CD4-positive, CD25-positive, alpha-beta regulatory T cell (primary cell): ENCODE data around the gene CAPZA1. TPM values are rescaled to one million over a fixed set of nuclear protein-coding genes. Genes with fewer than 3 reads are reported as not detected.

Experiments used
- ATAC-seq, 2 donors: fragments of 150-1000 bp; cut with Tn5 transposase; one replicate each; pipeline ENCODE4 v1.10.0; 2021; ENCODE audit warnings: low read depth in 2 of 2, moderate number of reproducible peaks in 2 of 2, moderate library complexity in 1 of 2
- DNase-seq, 3 donors: peaks; one replicate each; pipeline versions ENCODE4 v3.0.0 to v3.0.0-alpha.2; 2012 to 2022; ENCODE audit warnings: mixed read lengths in 1 of 3
- H3K27ac ChIP-seq: one replicate; pipeline ENCODE4 v1.7.0; 2013; ENCODE audit warnings: mild to moderate bottlenecking, low read length; ENCODE audit not compliant: insufficient read depth, poor library complexity, severe bottlenecking
- H3K27me3 ChIP-seq: one replicate; pipeline ENCODE4 v1.7.0; 2013; ENCODE audit warnings: low read length; ENCODE audit not compliant: control insufficient read depth, insufficient read depth
- H3K36me3 ChIP-seq: one replicate; pipeline ENCODE4 v1.7.0; 2013; ENCODE audit warnings: mild to moderate bottlenecking, low read length, moderate library complexity; ENCODE audit not compliant: control insufficient read depth, insufficient read depth
- H3K4me1 ChIP-seq: 2 replicates; pipeline ENCODE4 v1.7.0; 2013; ENCODE audit warnings: mild to moderate bottlenecking, low read length; ENCODE audit not compliant: insufficient read depth, control insufficient read depth, poor library complexity, severe bottlenecking
- H3K4me3 ChIP-seq: one replicate; pipeline ENCODE4 v1.7.0; 2013; ENCODE audit warnings: low read depth, mild to moderate bottlenecking, low read length, moderate library complexity
- H3K9me3 ChIP-seq, 2 experiments: 1 replicate in 1 of 2; 2 replicates in 1 of 2; pipeline ENCODE4 v1.7.0; 2013; ENCODE audit warnings: low read length in 2 of 2, mild to moderate bottlenecking in 1 of 2, moderate library complexity in 1 of 2; ENCODE audit not compliant: control insufficient read depth in 2 of 2
- H3K27ac Mint-ChIP-seq, 3 donors: one replicate each; pipeline ENCODE4 v1.8.0; 2020 to 2022; ENCODE audit warnings: mild to moderate bottlenecking in 3 of 3, mixed read lengths in 3 of 3, moderate library complexity in 2 of 3
- H3K27me3 Mint-ChIP-seq: one replicate; pipeline ENCODE4 v1.8.0; 2022; ENCODE audit warnings: mild to moderate bottlenecking, mixed read lengths
- H3K36me3 Mint-ChIP-seq: one replicate; pipeline ENCODE4 v1.8.0; 2020; ENCODE audit warnings: mixed read lengths
- H3K4me1 Mint-ChIP-seq, 4 donors: one replicate each; pipeline ENCODE4 v1.8.0; 2020 to 2022; ENCODE audit warnings: mixed read lengths in 4 of 4, mild to moderate bottlenecking in 1 of 4
- H3K4me3 Mint-ChIP-seq, 4 donors: one replicate each; pipeline ENCODE4 v1.8.0; 2020 to 2022; ENCODE audit warnings: mild to moderate bottlenecking in 4 of 4, mixed read lengths in 4 of 4, moderate library complexity in 3 of 4
- H3K9me3 Mint-ChIP-seq, 7 donors: one replicate each; pipeline ENCODE4 v1.8.0; 2020 to 2022; ENCODE audit warnings: mixed read lengths in 7 of 7, mild to moderate bottlenecking in 3 of 7, moderate library complexity in 2 of 7
- polyA plus RNA-seq, 4 donors: library from polyadenylated mRNA; unstranded; fragments of 300-500 nt; fragmentation: Illumina TruSeq; gene quantifications; one replicate each; pipeline ENCODE4 v1.2.3, GENCODE V29; 2021
- total RNA-seq: library from RNA; stranded (reverse); gene quantifications from one replicate; pipeline ENCODE4 v1.2.3, GENCODE V29; 2022

The CAPZA1 gene
- total and polyA plus RNA-seq, 5 donors from 2014 or later = 244 to 281 (median 255) TPM

- peak overlapping the region in 2 of 3 donors; percentile 0 to 32 for H3K27ac Mint-ChIP-seq
- no peaks in the 10 kb centered on the region for H3K9me3 ChIP-seq
These were observed 9.6 kb downstream of the CAPZA1 start for GRCh38 chr1:112629256-112629655.

GRCh38 chr1:112633628-112634027 lies 14.0 kb downstream of the CAPZA1 start:
- DNase-seq (no peak), ATAC-seq (no peak)
- Mint-ChIP-seq H3K36me3 (peaks cover 21% of the 10 kb centered on the region), H3K4me1 (peaks cover 62 to 91% (median 81%) of the 10 kb centered on the region in 4 donors), H3K9me3 (no peaks in the 10 kb centered on the region), H3K4me3 (peak overlapping the region; percentile 22 to 56 (median 36)), H3K27me3 (no peaks in the 10 kb centered on the region), H3K27ac (peak overlapping the region in 1 of 3 donors; percentile 71)
- Histone ChIP-seq H3K9me3 (no peaks in the 10 kb centered on the region), H3K36me3 (peaks cover 16% of the 10 kb centered on the region), H3K4me3 (peak overlapping the region; percentile 72), H3K27ac (no peak overlapping the region), H3K27me3 (no peaks in the 10 kb centered on the region), H3K4me1 (peaks cover 72% of the 10 kb centered on the region)

More at GRCh38 chr1:112629256-112629655, 9.6 kb downstream of the CAPZA1 start:
- Mint-ChIP-seq H3K4me3 (peak overlapping the region in 3 of 4 donors; percentile 1 to 71 (median 4)), H3K4me1 (peaks cover 73 to 95% (median 85%) of the 10 kb centered on the region in 4 donors), H3K9me3 (peaks cover 0 to 1% (median 0%) of the 10 kb centered on the region in 7 donors), H3K27me3 (no peaks in the 10 kb centered on the region), H3K36me3 (peaks cover 38% of the 10 kb centered on the region)
- ATAC-seq (no peak), DNase-seq (no peak)
- H3K36me3 ChIP-seq = peaks cover 29% of the 10 kb centered on the region
- peak overlapping the region; percentile 53 for H3K4me3 ChIP-seq
- H3K4me1 ChIP-seq = peaks cover 68% of the 10 kb centered on the region
- H3K27me3 ChIP-seq = no peaks in the 10 kb centered on the region
- H3K27ac ChIP-seq = no peak overlapping the region

GRCh38 chr1:112634367-112634766 lies 14.7 kb downstream of the CAPZA1 start:
- Mint-ChIP-seq H3K36me3 (peaks cover 24% of the 10 kb centered on the region), H3K4me1 (peaks cover 60 to 89% (median 79%) of the 10 kb centered on the region in 4 donors), H3K4me3 (peak overlapping the region in 3 of 4 donors; percentile 34 to 56 (median 38)), H3K9me3 (no peaks in the 10 kb centered on the region), H3K27ac (no peak overlapping the region), H3K27me3 (no peaks in the 10 kb centered on the region)
- no peak for DNase-seq
- Histone ChIP-seq H3K27ac (peak overlapping the region; percentile 63), H3K36me3 (peaks cover 12% of the 10 kb centered on the region), H3K27me3 (no peaks in the 10 kb centered on the region), H3K9me3 (no peaks in the 10 kb centered on the region), H3K4me3 (peak overlapping the region; percentile 72), H3K4me1 (peaks cover 67% of the 10 kb centered on the region)
- ATAC-seq = no peak

- ATAC-seq (no peak), DNase-seq (no peak)
- Mint-ChIP-seq H3K36me3 (peaks cover 21% of the 10 kb centered on the region), H3K27me3 (no peaks in the 10 kb centered on the region), H3K9me3 (no peaks in the 10 kb centered on the region), H3K27ac (peak overlapping the region; percentile 9 to 86 (median 85)), H3K4me1 (peaks cover 51 to 79% (median 68%) of the 10 kb centered on the region in 4 donors), H3K4me3 (peak overlapping the region in 3 of 4 donors; percentile 61 to 77 (median 71))
- peaks cover 4% of the 10 kb centered on the region for H3K36me3 ChIP-seq
- no peaks in the 10 kb centered on the region for H3K9me3 ChIP-seq
- no peaks in the 10 kb centered on the region for H3K27me3 ChIP-seq
- peak overlapping the region; percentile 58 for H3K4me3 ChIP-seq
- peaks cover 58% of the 10 kb centered on the region for H3K4me1 ChIP-seq
- peak overlapping the region; percentile 77 for H3K27ac ChIP-seq
These were observed 16.4 kb downstream of the CAPZA1 start for GRCh38 chr1:112636056-112636455.

- peak overlapping the region; percentile 77 for H3K27ac ChIP-seq
- peak overlapping the region; percentile 27 to 57 (median 54) for H3K4me3 Mint-ChIP-seq
- ATAC-seq = peak; percentile 14 to 36
These were observed 17.1 kb downstream of the CAPZA1 start for GRCh38 chr1:112636597-112637253.

GRCh38 chr1:112637254-112638109 lies 17.9 kb downstream of the CAPZA1 start:
- no peaks in the 10 kb centered on the region for H3K27me3 ChIP-seq
- H3K36me3 ChIP-seq = peaks cover 4% of the 10 kb centered on the region
- Mint-ChIP-seq H3K27ac (peak overlapping the region; percentile 29 to 85 (median 82)), H3K36me3 (peaks cover 21% of the 10 kb centered on the region), H3K4me3 (peak overlapping the region in 3 of 4 donors; percentile 52 to 57 (median 56)), H3K4me1 (peaks cover 43 to 74% (median 58%) of the 10 kb centered on the region in 4 donors), H3K27me3 (no peaks in the 10 kb centered on the region), H3K9me3 (no peaks in the 10 kb centered on the region)
- no peaks in the 10 kb centered on the region for H3K9me3 ChIP-seq
- DNase-seq (no peak), ATAC-seq (no peak)
- H3K27ac ChIP-seq = peak overlapping the region; percentile 77
- H3K4me3 ChIP-seq = peak overlapping the region; percentile 58
- peaks cover 44% of the 10 kb centered on the region for H3K4me1 ChIP-seq

More at GRCh38 chr1:112636597-112637253, 17.1 kb downstream of the CAPZA1 start:
- Histone ChIP-seq H3K4me3 (peak overlapping the region; percentile 58), H3K9me3 (no peaks in the 10 kb centered on the region), H3K4me1 (peaks cover 51% of the 10 kb centered on the region), H3K27me3 (no peaks in the 10 kb centered on the region), H3K36me3 (peaks cover 7% of the 10 kb centered on the region)
- Mint-ChIP-seq H3K9me3 (no peaks in the 10 kb centered on the region), H3K27me3 (no peaks in the 10 kb centered on the region), H3K36me3 (peaks cover 21% of the 10 kb centered on the region), H3K27ac (peak overlapping the region; percentile 59 to 85 (median 82)), H3K4me1 (peaks cover 44 to 76% (median 61%) of the 10 kb centered on the region in 4 donors)
- peak in 1 of 3 donors; percentile 23 for DNase-seq

- peaks cover 42% of the 10 kb centered on the region for H3K4me1 ChIP-seq
- peak overlapping the region in 2 of 4 donors; percentile 5 to 18 for H3K4me3 Mint-ChIP-seq
- peaks cover 19% of the 10 kb centered on the region for H3K36me3 Mint-ChIP-seq
- H3K4me1 Mint-ChIP-seq = peaks cover 45 to 76% (median 56%) of the 10 kb centered on the region in 4 donors
- no peaks in the 10 kb centered on the region for H3K9me3 Mint-ChIP-seq
- H3K4me3 ChIP-seq = no peak overlapping the region
- DNase-seq = no peak
- ATAC-seq = no peak
- H3K9me3 ChIP-seq = no peaks in the 10 kb centered on the region
- peak overlapping the region; percentile 29 to 41 (median 35) for H3K27ac Mint-ChIP-seq
- no peaks in the 10 kb centered on the region for H3K27me3 ChIP-seq
- no peaks in the 10 kb centered on the region for H3K27me3 Mint-ChIP-seq
- no peak overlapping the region for H3K27ac ChIP-seq
- peaks cover 4% of the 10 kb centered on the region for H3K36me3 ChIP-seq
These were observed 18.4 kb downstream of the CAPZA1 start for GRCh38 chr1:112638110-112638428.
